ENCODE results near the gene AMMECR1. TPM values are rescaled to one million over a fixed set of nuclear protein-coding genes. Genes with fewer than 3 reads are reported as not detected.

AMMECR1 gene
- total RNA-seq, 1 experiment from 2014 or later: 15.0 TPM

- intact Hi-C loops (cut with micrococcal nuclease; ENCODE audit: unreplicated experiment): loop anchor here (5.0 kb wide), 1 partner anchor 154 kb away; no protein-coding TSS in a partner anchor
Measured at GRCh38 chrX:110316351-110317060, 1.4 kb downstream of the AMMECR1 start.

DNA sequence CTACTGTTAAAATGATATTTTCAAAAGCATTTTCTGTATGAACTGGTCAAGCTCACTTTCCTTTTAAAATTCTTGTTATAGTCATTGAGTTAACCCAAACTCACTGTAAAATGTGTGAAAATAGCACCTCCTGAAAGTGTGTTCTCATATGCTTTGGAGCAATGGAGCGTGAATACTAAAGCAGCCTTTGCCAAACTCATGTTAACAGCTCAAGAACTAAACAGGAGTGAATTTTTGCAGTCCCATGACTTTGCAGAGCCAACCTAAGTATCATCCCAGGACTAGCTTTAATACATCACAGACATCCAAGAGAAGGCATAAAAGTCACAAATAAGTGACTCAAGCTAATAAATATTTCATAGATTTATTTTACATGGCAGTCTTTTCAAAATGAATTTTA, 2.3 kb downstream of the AMMECR1 start:
- DNase-seq (ENCODE audit: low read depth, low spot score): no peak
- Histone ChIP-seq H3K4me1 (ENCODE audit: control insufficient read depth, insufficient read depth, low read length) (peaks cover 10% of the 10 kb centered on the region), H3K9me3 (ENCODE audit: control insufficient read depth, insufficient read depth, low read depth, low read length) (no peaks in the 10 kb centered on the region), H3K36me3 (ENCODE audit: control insufficient read depth, insufficient read depth, low read length) (no peaks in the 10 kb centered on the region), H3K27me3 (ENCODE audit: control insufficient read depth, insufficient read depth, low read length) (peaks cover 6% of the 10 kb centered on the region; the same call in 1 of the 2 replicates), H3K4me3 (ENCODE audit: low read depth in 2 of 2, low read length in 2 of 2) (no peak overlapping the region), H3K27ac (ENCODE audit: low read length) (no peak overlapping the region)
- no TSS peak for BruUV-seq (replicated peaks)
- intact Hi-C loops (cut with micrococcal nuclease; ENCODE audit: unreplicated experiment): loop anchor here (5.0 kb wide), 1 partner anchor 153 kb away; no protein-coding TSS in a partner anchor
- CTCF ChIA-PET: no interaction called here
- TF ChIP-seq REST (IDR thresholded peaks at IDR 0.05; ENCODE audit: insufficient read depth in 1 of 2, low read depth in 2 of 2, low read length in 1 of 2) (no peak), SIN3A (IDR thresholded peaks at IDR 0.05; ENCODE audit: borderline replicate concordance, insufficient read depth, low read depth, low read length) (no peak), POLR2AphosphoS5 (IDR thresholded peaks at IDR 0.05; ENCODE audit: low read depth, low read length) (no peak), TCF7L2 (IDR thresholded peaks at IDR 0.05; ENCODE audit: low read depth, low read length) (no peak)
- TF ChIP-seq, protein P1, sequence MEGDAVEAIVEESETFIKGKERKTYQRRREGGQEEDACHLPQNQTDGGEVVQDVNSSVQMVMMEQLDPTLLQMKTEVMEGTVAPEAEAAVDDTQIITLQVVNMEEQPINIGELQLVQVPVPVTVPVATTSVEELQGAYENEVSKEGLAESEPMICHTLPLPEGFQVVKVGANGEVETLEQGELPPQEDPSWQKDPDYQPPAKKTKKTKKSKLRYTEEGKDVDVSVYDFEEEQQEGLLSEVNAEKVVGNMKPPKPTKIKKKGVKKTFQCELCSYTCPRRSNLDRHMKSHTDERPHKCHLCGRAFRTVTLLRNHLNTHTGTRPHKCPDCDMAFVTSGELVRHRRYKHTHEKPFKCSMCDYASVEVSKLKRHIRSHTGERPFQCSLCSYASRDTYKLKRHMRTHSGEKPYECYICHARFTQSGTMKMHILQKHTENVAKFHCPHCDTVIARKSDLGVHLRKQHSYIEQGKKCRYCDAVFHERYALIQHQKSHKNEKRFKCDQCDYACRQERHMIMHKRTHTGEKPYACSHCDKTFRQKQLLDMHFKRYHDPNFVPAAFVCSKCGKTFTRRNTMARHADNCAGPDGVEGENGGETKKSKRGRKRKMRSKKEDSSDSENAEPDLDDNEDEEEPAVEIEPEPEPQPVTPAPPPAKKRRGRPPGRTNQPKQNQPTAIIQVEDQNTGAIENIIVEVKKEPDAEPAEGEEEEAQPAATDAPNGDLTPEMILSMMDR (IDR thresholded peaks at IDR 0.05): no peak
- no peak for ATAC-seq
- in situ Hi-C loops (cut with HindIII; ENCODE audit: low pct_unique_long_range_greater_than_20kb, low sequenced_read_pairs): no loop called here
- POLR2A ChIA-PET: no interaction called here

More at GRCh38 chrX:110316351-110317060, 1.4 kb downstream of the AMMECR1 start:
- H3K9me3 ChIP-seq (ENCODE audit: control insufficient read depth, insufficient read depth, low read depth, low read length): no peaks in the 10 kb centered on the region
- DNase-seq (ENCODE audit: low read depth, low spot score) (no peak), ATAC-seq (no peak)
- H3K4me3 ChIP-seq (ENCODE audit: low read depth in 2 of 2, low read length in 2 of 2): peak overlapping the region; percentile 64 to 89
- no peaks in the 10 kb centered on the region for H3K36me3 ChIP-seq (ENCODE audit: control insufficient read depth, insufficient read depth, low read length)
- TF ChIP-seq REST (IDR thresholded peaks at IDR 0.05; ENCODE audit: insufficient read depth in 1 of 2, low read depth in 2 of 2, low read length in 1 of 2) (no peak), POLR2AphosphoS5 (IDR thresholded peaks at IDR 0.05; ENCODE audit: low read depth, low read length) (no peak), TCF7L2 (IDR thresholded peaks at IDR 0.05; ENCODE audit: low read depth, low read length) (no peak), SIN3A (IDR thresholded peaks at IDR 0.05; ENCODE audit: borderline replicate concordance, insufficient read depth, low read depth, low read length) (no peak)
- TF ChIP-seq, protein P1 (IDR thresholded peaks at IDR 0.05): no peak
- TSS peak; percentile 72 for BruUV-seq (replicated peaks)
- peak overlapping the region; percentile 82 for H3K27ac ChIP-seq (ENCODE audit: low read length)
- in situ Hi-C loops (cut with HindIII; ENCODE audit: low pct_unique_long_range_greater_than_20kb, low sequenced_read_pairs): no loop called here
- H3K27me3 ChIP-seq (ENCODE audit: control insufficient read depth, insufficient read depth, low read length): peaks cover 11% of the 10 kb centered on the region; the same call in 1 of the 2 replicates
- peaks cover 10% of the 10 kb centered on the region for H3K4me1 ChIP-seq (ENCODE audit: control insufficient read depth, insufficient read depth, low read length)
- ChIA-PET POLR2A (no interaction called here), CTCF (interaction anchor here (0.5 kb wide), 1 partner anchor 9 kb away, joined by 10 read pairs; no protein-coding TSS in a partner anchor)

Measured in Panc1 (cell line).